Stomach smooth muscle (tissue), 2 donors: ENCODE results near the gene SLC9A8.

Experiments
- H3K27ac ChIP-seq: one replicate; pipeline ENCODE4 v1.7.0; 2013; ENCODE audit warnings: mild to moderate bottlenecking, low read length, inconsistent platforms
- H3K27me3 ChIP-seq, 2 donors: one replicate each; pipeline ENCODE4 v1.7.0; 2013; ENCODE audit warnings: low read length in 2 of 2; ENCODE audit not compliant: insufficient read depth in 2 of 2, control insufficient read depth in 1 of 2
- H3K36me3 ChIP-seq, 2 donors: one replicate each; pipeline ENCODE4 v1.7.0; 2013; ENCODE audit warnings: low read length in 2 of 2; ENCODE audit not compliant: control insufficient read depth in 2 of 2, insufficient read depth in 2 of 2
- H3K4me1 ChIP-seq: one replicate; pipeline ENCODE4 v1.7.0; 2013; ENCODE audit warnings: low read length; ENCODE audit not compliant: control insufficient read depth, insufficient read depth
- H3K4me3 ChIP-seq, 2 donors: one replicate each; pipeline ENCODE4 v1.7.0; 2013; ENCODE audit warnings: low read length in 2 of 2
- H3K9ac ChIP-seq, 2 donors: one replicate each; pipeline ENCODE4 v1.7.0; 2013; ENCODE audit warnings: low read length in 2 of 2, mild to moderate bottlenecking in 1 of 2
- H3K9me3 ChIP-seq, 2 donors: one replicate each; pipeline ENCODE4 v1.7.0; 2013; ENCODE audit warnings: low read length in 2 of 2; ENCODE audit not compliant: control insufficient read depth in 2 of 2
- donor health status: healthy.
- donor health status: Pancreatic carcinoma.

The SLC9A8 gene

DNA sequence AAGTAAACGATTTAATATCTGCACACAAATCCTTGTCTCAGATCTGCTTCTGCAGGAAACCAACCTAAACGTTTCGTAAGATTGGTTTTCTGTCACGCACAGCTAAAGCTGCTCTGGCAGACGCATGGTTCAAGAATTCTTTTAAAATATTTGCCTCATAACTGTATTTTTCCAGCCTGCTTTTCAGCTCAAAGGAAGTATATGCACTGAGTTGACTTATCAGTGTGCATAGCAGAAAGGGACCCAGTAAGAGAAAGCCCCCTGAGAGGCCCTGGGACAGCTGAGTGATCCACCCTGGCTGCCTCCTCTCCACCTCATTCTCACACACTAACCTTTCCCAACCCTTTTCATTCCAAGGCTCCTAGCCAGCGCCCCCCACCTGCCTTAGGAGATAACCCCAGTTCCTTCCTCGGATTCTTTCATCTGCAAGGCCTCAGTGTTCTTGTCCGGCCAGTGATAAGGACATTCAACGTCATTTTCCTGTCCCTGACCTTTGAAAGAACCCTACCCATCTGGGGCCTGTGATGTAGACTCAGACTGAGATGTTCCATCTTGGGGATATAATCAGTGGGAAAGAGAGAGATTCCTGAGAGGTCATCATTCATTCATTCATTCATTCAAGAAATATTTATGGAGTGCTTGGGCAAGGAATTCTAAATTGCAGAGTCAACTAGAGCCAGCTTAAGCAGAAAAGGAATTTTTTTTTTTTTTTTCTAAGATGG, 22.4 kb upstream of the SLC9A8 start:
- Histone ChIP-seq H3K4me3 (no peak overlapping the region), H3K27ac (no peak overlapping the region), H3K9ac (no peak overlapping the region), H3K4me1 (no peaks in the 10 kb centered on the region), H3K27me3 (peaks cover 0 to 2% of the 10 kb centered on the region in 2 donors), H3K36me3 (no peaks in the 10 kb centered on the region), H3K9me3 (no peaks in the 10 kb centered on the region)

DNA sequence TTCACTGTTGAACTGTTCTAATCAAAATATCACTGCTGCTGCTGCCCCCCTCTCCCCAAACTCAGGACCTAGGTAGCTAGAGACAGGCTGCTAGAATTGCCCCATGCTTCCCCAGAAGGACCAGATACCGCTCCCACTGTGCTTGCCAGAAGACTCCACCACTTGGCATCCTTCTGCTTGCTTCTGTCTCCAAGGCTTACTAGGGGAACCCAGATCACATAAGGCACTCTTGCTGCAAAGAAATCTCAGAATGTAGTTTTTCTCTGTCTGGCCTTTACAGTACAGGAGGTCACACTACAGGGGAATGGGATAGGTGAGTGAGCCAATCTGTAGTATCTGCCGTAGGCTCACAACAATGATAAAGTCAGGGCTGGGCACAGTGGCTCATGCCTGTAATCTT, 21.5 kb upstream of the SLC9A8 start:
- no peak overlapping the region for H3K9ac ChIP-seq
- H3K27ac ChIP-seq, result no peak overlapping the region
- H3K36me3 ChIP-seq, result no peaks in the 10 kb centered on the region
- H3K4me1 ChIP-seq, result no peaks in the 10 kb centered on the region
- H3K4me3 ChIP-seq, result no peak overlapping the region
- no peaks in the 10 kb centered on the region for H3K9me3 ChIP-seq
- peaks cover 0 to 2% of the 10 kb centered on the region in 2 donors for H3K27me3 ChIP-seq

GRCh38 chr20:49792006-49792405, 20.6 kb upstream of the SLC9A8 start:
- Histone ChIP-seq H3K36me3 (no peaks in the 10 kb centered on the region), H3K27ac (no peak overlapping the region), H3K9me3 (no peaks in the 10 kb centered on the region), H3K9ac (no peak overlapping the region), H3K4me1 (no peaks in the 10 kb centered on the region), H3K4me3 (no peak overlapping the region), H3K27me3 (peaks cover 0 to 2% of the 10 kb centered on the region in 2 donors)

- H3K9me3 ChIP-seq, result no peaks in the 10 kb centered on the region
- H3K27me3 ChIP-seq, result peaks cover 0 to 2% of the 10 kb centered on the region in 2 donors
- no peak overlapping the region for H3K9ac ChIP-seq
- H3K4me3 ChIP-seq, result no peak overlapping the region
- H3K36me3 ChIP-seq, result no peaks in the 10 kb centered on the region
- H3K27ac ChIP-seq, result no peak overlapping the region
- H3K4me1 ChIP-seq, result no peaks in the 10 kb centered on the region
Measured at GRCh38 chr20:49792611-49793010, 20.0 kb upstream of the SLC9A8 start.

DNA sequence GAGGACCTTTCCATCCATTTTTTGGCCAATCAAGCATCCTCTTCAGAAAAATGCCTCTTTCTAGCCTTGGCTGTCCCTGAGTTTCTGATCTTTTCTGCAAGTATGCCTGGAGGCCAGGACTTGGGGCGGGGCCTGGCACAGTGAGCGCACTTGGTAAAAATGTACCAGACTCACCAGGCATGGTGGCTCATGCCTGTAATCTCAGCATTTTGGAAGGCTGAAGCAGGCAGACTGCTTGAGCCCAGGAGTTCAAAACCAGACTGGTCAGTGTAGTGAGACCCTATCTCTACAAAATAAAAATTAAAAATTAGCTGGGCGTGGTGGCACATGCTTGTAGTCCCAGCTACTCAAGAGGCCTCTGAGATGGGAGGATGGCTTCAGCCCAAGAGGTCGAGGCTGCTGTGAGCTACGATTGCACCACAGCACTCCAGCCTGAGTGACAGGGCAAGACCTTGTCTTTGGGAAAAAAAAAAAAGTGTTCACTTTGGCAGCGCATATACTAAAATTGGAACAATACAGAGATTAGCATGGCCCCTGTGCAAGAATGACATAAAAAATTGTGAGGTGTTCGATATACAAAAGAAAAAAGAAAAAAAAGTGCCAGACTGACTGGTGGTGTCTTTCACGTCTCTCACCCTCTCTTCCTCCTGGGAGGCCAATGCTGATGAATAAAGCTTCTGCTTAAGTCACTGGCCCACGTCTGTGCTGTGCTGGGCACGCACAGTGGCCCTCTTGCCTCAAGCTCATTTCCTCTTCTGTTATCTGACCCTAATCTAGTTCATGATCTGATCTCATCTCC, 18.1 kb upstream of the SLC9A8 start:
- no peaks in the 10 kb centered on the region for H3K4me1 ChIP-seq
- no peaks in the 10 kb centered on the region for H3K9me3 ChIP-seq
- no peak overlapping the region for H3K27ac ChIP-seq
- no peaks in the 10 kb centered on the region for H3K36me3 ChIP-seq
- no peak overlapping the region for H3K9ac ChIP-seq
- H3K4me3 ChIP-seq, result no peak overlapping the region
- H3K27me3 ChIP-seq, result peaks cover 0 to 2% of the 10 kb centered on the region in 2 donors

GRCh38 chr20:49795135-49795424, 17.5 kb upstream of the SLC9A8 start:
- H3K27ac ChIP-seq, result no peak overlapping the region
- H3K4me3 ChIP-seq, result no peak overlapping the region
- H3K4me1 ChIP-seq, result no peaks in the 10 kb centered on the region
- H3K27me3 ChIP-seq, result peaks cover 0 to 2% of the 10 kb centered on the region in 2 donors
- no peaks in the 10 kb centered on the region for H3K36me3 ChIP-seq
- H3K9me3 ChIP-seq, result no peaks in the 10 kb centered on the region
- H3K9ac ChIP-seq, result no peak overlapping the region

- Histone ChIP-seq H3K27ac (no peak overlapping the region), H3K36me3 (no peaks in the 10 kb centered on the region), H3K9me3 (no peaks in the 10 kb centered on the region), H3K9ac (no peak overlapping the region), H3K27me3 (peaks cover 0 to 2% of the 10 kb centered on the region in 2 donors), H3K4me1 (no peaks in the 10 kb centered on the region), H3K4me3 (no peak overlapping the region)
Measured at GRCh38 chr20:49796600-49797343, 15.9 kb upstream of the SLC9A8 start.

- no peaks in the 10 kb centered on the region for H3K4me1 ChIP-seq
- no peak overlapping the region for H3K9ac ChIP-seq
- H3K9me3 ChIP-seq, result no peaks in the 10 kb centered on the region
- H3K27me3 ChIP-seq, result peaks cover 0 to 2% of the 10 kb centered on the region in 2 donors
- no peak overlapping the region for H3K4me3 ChIP-seq
- no peak overlapping the region for H3K27ac ChIP-seq
- no peaks in the 10 kb centered on the region for H3K36me3 ChIP-seq
Measured at GRCh38 chr20:49797344-49797615, 15.3 kb upstream of the SLC9A8 start.

DNA sequence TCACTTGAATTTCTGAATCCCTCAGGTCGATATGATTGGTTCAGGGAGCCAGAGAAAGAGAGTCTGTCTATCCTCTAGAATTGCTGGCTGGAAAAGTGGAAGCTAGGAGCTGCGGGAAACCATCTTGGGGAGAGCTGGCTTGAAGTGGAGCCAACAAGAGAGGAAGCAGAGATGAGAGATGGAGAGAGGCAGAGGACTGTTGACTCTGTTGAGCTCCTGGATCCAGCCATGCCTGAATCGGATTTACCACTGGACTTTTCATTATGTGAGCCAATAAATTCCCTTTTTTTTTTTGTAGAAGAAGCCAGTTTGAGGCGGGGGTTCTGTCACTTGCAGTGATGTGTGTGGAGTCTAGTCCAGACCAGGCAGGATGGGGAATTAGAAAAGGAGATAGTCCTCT, 13.9 kb upstream of the SLC9A8 start:
- H3K36me3 ChIP-seq, result no peaks in the 10 kb centered on the region
- no peaks in the 10 kb centered on the region for H3K9me3 ChIP-seq
- no peak overlapping the region for H3K9ac ChIP-seq
- peaks cover 0 to 1% of the 10 kb centered on the region in 2 donors for H3K27me3 ChIP-seq
- H3K4me1 ChIP-seq, result no peaks in the 10 kb centered on the region
- H3K27ac ChIP-seq, result no peak overlapping the region
- H3K4me3 ChIP-seq, result no peak overlapping the region

DNA sequence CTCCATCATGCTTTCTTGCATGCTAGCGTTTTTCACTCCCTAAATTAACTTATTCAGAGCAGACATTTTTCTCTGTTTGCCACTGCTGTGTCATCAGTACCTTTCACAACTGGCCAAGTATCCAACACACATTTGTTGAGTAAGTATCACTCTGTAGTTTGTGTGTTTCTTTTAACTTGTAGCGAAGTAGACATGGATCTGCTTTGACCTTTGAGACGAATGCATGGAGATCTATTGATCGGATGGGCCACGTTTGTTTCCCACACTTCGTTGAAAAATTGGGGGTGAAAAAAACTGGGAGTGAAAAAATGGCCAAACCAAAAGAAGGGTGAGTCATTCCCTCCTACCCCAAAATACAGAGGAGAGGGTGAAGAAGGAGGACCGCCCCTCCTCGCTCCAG, 12.9 kb upstream of the SLC9A8 start:
- H3K36me3 ChIP-seq, result no peaks in the 10 kb centered on the region
- H3K9ac ChIP-seq, result no peak overlapping the region
- no peak overlapping the region for H3K4me3 ChIP-seq
- no peaks in the 10 kb centered on the region for H3K4me1 ChIP-seq
- H3K27me3 ChIP-seq, result no peaks in the 10 kb centered on the region
- H3K27ac ChIP-seq, result no peak overlapping the region
- H3K9me3 ChIP-seq, result no peaks in the 10 kb centered on the region

GRCh38 chr20:49803418-49803817, 9.2 kb upstream of the SLC9A8 start:
- no peaks in the 10 kb centered on the region for H3K4me1 ChIP-seq
- no peak overlapping the region for H3K4me3 ChIP-seq
- H3K36me3 ChIP-seq, result no peaks in the 10 kb centered on the region
- H3K9me3 ChIP-seq, result no peaks in the 10 kb centered on the region
- H3K27me3 ChIP-seq, result no peaks in the 10 kb centered on the region
- no peak overlapping the region for H3K9ac ChIP-seq
- H3K27ac ChIP-seq, result no peak overlapping the region
